ENCODE measurements around the gene ERC1.

DNA sequence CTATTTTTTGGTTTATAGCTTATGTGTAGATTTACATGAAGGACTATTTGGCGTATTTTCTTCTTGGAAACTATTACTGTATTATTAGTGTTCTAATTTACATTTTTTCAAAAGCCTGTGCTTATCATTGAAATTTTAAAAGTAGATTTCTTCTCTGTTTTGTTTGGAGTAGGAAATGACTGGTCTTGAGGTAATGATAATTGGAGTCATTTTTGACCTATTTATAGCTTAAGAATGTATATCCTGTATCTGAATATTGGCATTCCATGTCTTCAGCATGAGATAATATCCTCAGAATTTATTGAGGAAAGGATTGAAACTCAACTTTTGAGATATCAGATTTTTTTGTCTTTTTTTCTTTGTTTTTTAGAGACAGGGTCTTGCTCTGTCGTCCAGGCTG lies 193.4 kb downstream of the ERC1 start:
- TF ChIP-seq POLR2AphosphoS5 (IDR thresholded peaks at IDR 0.05) (no peak), POLR2A (IDR thresholded peaks at IDR 0.05) (no peak), EP300 (IDR thresholded peaks at IDR 0.05) (no peak)
- TF ChIP-seq, protein P1, sequence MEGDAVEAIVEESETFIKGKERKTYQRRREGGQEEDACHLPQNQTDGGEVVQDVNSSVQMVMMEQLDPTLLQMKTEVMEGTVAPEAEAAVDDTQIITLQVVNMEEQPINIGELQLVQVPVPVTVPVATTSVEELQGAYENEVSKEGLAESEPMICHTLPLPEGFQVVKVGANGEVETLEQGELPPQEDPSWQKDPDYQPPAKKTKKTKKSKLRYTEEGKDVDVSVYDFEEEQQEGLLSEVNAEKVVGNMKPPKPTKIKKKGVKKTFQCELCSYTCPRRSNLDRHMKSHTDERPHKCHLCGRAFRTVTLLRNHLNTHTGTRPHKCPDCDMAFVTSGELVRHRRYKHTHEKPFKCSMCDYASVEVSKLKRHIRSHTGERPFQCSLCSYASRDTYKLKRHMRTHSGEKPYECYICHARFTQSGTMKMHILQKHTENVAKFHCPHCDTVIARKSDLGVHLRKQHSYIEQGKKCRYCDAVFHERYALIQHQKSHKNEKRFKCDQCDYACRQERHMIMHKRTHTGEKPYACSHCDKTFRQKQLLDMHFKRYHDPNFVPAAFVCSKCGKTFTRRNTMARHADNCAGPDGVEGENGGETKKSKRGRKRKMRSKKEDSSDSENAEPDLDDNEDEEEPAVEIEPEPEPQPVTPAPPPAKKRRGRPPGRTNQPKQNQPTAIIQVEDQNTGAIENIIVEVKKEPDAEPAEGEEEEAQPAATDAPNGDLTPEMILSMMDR (IDR thresholded peaks at IDR 0.05), result no peak
